K562 (cell line): Measurements from ENCODE around the gene HOXC11. TPM values are rescaled to one million over a fixed set of nuclear protein-coding genes. Genes with fewer than 3 reads are reported as not detected.

Experiments
- ARID2 ChIP-seq: fragments of 450-650 bp; IDR thresholded peaks from 2 replicates; pipeline ENCODE4 v1.6.1; 2017; ENCODE audit warnings: antibody characterized with exemption, mild to moderate bottlenecking
- CBX1 ChIP-seq: sonication (generic); IDR thresholded peaks from 2 replicates; pipeline ENCODE4 v1.6.1; 2016; ENCODE audit warnings: antibody characterized with exemption, low read depth, mild to moderate bottlenecking
- ELK1 ChIP-seq: sonication (generic); formaldehyde crosslinking; IDR thresholded peaks from 2 replicates; pipeline ENCODE4 v1.8.1; 2022; ENCODE audit warnings: missing genetic modification reagents
- POU5F1 ChIP-seq: fragments of 150-350 bp; IDR thresholded peaks from 2 replicates; pipeline ENCODE4 v1.6.1; 2014; ENCODE audit warnings: borderline replicate concordance, low read length, low read depth, mild to moderate bottlenecking; ENCODE audit not compliant: partially characterized antibody
- RBFOX2 ChIP-seq: fragments of 200-400 bp; formaldehyde crosslinking; IDR thresholded peaks from 2 replicates; pipeline ENCODE4 v1.6.1; 2017; ENCODE audit warnings: low read depth, mild to moderate bottlenecking, low read length, moderate library complexity
- polyA plus RNA-seq, 8 experiments: library from polyadenylated mRNA; depleted of rRNA in 4 of 8; stranded (reverse) in 5 of 8; unstranded in 3 of 8; fragments of >200 nt; fragmentation: Nextera tagmentation in 2 of 8; fragmentation: Illumina TruSeq in 1 of 8; extraction: Ambion mirVana in 2 of 8; extraction: Trizol in 1 of 8; gene quantifications; 2 replicates each; pipeline versions ENCODE4 v1.2.1 to v1.2.3, GENCODE V29; 2011 to 2014; ENCODE audit warnings: inconsistent platforms in 1 of 8, missing spikeins in 1 of 8
- total RNA-seq, 7 experiments: library from RNA; depleted of rRNA in 6 of 7; stranded (reverse); fragments of >200 nt in 6 of 7; fragmentation: Illumina TruSeq in 2 of 7; extraction: Trizol in 2 of 7; gene quantifications; 2 replicates each; pipeline versions ENCODE4 v1.2.1 to v1.2.3, GENCODE V29; 2011 to 2021; ENCODE audit warnings: low replicate concordance in 1 of 7
- TF ChIP-seq, protein P1 (sequence below): sonication (generic); formaldehyde crosslinking; IDR thresholded peaks from 2 replicates; pipeline ENCODE4 v1.8.1; 2023; ENCODE audit warnings: mild to moderate bottlenecking, missing genetic modification reagents, moderate library complexity

HOXC11 gene
- total and polyA plus RNA-seq, 9 of the 15 experiments (the other 6 are each of a cell fraction or from before 2014, with no cell fraction given): not detected

- TF ChIP-seq POU5F1 (no peak), ELK1 (CRISPR knock-in tag) (no peak), RBFOX2 (no peak), ARID2 (no peak), CBX1 (no peak)
- TF ChIP-seq, protein P1, sequence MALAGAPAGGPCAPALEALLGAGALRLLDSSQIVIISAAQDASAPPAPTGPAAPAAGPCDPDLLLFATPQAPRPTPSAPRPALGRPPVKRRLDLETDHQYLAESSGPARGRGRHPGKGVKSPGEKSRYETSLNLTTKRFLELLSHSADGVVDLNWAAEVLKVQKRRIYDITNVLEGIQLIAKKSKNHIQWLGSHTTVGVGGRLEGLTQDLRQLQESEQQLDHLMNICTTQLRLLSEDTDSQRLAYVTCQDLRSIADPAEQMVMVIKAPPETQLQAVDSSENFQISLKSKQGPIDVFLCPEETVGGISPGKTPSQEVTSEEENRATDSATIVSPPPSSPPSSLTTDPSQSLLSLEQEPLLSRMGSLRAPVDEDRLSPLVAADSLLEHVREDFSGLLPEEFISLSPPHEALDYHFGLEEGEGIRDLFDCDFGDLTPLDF (CRISPR knock-in tag): no peak
Measured at GRCh38 chr12:53960187-53961024, 12.5 kb upstream of the HOXC11 start (continued).
